Measurements from ENCODE around the gene CFI.

Gene CFI

GRCh38 chr4:109801895-109802319 is at the start of gene CFI:
CFI (minus strand) TSS chr4:109801999; CDS start chr4:109801971, 28 bp downstream.
- Histone ChIP-seq H3K36me3 (ENCODE audit: insufficient read depth, low read length) (no peaks in the 10 kb centered on the region), H3K9me3 (ENCODE audit: control insufficient read depth, insufficient read depth, low read length) (no peaks in the 10 kb centered on the region), H3K9ac (ENCODE audit: low read depth, low read length) (no peak within 1 kb of the TSS), H3K4me1 (ENCODE audit: insufficient read depth, low read length) (no peaks in the 10 kb centered on the region)

- H3K4me1 ChIP-seq (ENCODE audit: insufficient read depth, low read length) = no peaks in the 10 kb centered on the region
- H3K9me3 ChIP-seq (ENCODE audit: control insufficient read depth, insufficient read depth, low read length) = no peaks in the 10 kb centered on the region
- H3K9ac ChIP-seq (ENCODE audit: low read depth, low read length) = no peak overlapping the region
- no peaks in the 10 kb centered on the region for H3K36me3 ChIP-seq (ENCODE audit: insufficient read depth, low read length)
Observed at GRCh38 chr4:109850601-109851000, 48.8 kb upstream of the CFI start.

GRCh38 chr4:109848501-109848900 is 46.7 kb upstream of the CFI start:
- H3K9ac ChIP-seq (ENCODE audit: low read depth, low read length) = no peak overlapping the region
- H3K9me3 ChIP-seq (ENCODE audit: control insufficient read depth, insufficient read depth, low read length) = no peaks in the 10 kb centered on the region
- H3K4me1 ChIP-seq (ENCODE audit: insufficient read depth, low read length) = no peaks in the 10 kb centered on the region
- H3K36me3 ChIP-seq (ENCODE audit: insufficient read depth, low read length) = no peaks in the 10 kb centered on the region

GRCh38 chr4:109847896-109848442 is 46.2 kb upstream of the CFI start, which contains the start of gene LRIT3:
LRIT3 (plus strand) TSS chr4:109848107; CDS start chr4:109848202, 95 bp downstream.
- no peaks in the 10 kb centered on the region for H3K4me1 ChIP-seq (ENCODE audit: insufficient read depth, low read length)

GRCh38 chr4:109846395-109847098 is 44.7 kb upstream of the CFI start:
- no peak overlapping the region for H3K9ac ChIP-seq (ENCODE audit: low read depth, low read length)
- H3K4me1 ChIP-seq (ENCODE audit: insufficient read depth, low read length) = no peaks in the 10 kb centered on the region
- H3K36me3 ChIP-seq (ENCODE audit: insufficient read depth, low read length) = no peaks in the 10 kb centered on the region
- no peaks in the 10 kb centered on the region for H3K9me3 ChIP-seq (ENCODE audit: control insufficient read depth, insufficient read depth, low read length)

More at GRCh38 chr4:109847896-109848442, 46.2 kb upstream of the CFI start, which contains the start of gene LRIT3:
- Histone ChIP-seq H3K9me3 (ENCODE audit: control insufficient read depth, insufficient read depth, low read length) (no peaks in the 10 kb centered on the region), H3K9ac (ENCODE audit: low read depth, low read length) (no peak within 1 kb of the TSS), H3K36me3 (ENCODE audit: insufficient read depth, low read length) (no peaks in the 10 kb centered on the region)

DNA sequence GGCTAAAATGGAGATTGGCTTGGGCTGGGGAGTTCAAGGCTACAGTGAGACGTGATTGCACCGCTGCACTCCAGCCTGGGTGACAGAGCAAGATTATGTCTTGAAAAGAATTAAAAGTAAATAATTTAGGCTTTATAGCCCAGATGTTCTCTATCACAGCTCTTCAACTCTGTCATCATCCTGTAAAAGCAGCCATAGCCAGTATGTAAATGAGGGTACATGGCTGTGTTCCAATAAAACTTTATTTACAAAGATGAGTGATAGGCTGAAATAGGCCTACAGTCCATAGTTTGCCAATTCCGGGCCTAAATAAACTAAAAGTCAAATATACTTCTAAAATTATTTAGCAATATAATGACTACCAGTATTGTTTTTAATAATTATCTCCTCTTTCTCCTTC is 35.2 kb upstream of the CFI start:
- H3K4me1 ChIP-seq (ENCODE audit: insufficient read depth, low read length) = no peaks in the 10 kb centered on the region
- no peaks in the 10 kb centered on the region for H3K36me3 ChIP-seq (ENCODE audit: insufficient read depth, low read length)
- H3K9me3 ChIP-seq (ENCODE audit: control insufficient read depth, insufficient read depth, low read length) = no peaks in the 10 kb centered on the region
- no peak overlapping the region for H3K9ac ChIP-seq (ENCODE audit: low read depth, low read length)

DNA sequence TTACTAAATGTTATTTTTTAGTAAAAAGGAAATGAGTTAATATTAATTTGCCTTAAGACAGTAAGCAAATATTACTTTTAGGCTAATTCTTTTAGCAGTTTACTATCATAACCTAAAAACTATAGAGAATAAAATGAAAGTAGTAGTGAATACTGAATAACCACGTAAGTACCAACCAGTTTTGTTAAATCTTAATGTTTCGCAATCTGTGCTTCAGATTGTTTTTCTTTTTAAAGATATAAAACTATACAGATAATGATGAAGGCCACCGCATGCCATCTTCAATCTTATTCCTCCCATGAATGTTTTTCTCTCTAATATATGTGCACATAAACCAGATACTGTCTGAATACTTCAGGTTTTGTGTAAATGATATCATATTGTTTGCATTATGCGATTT is 32.0 kb upstream of the CFI start:
- H3K9ac ChIP-seq (ENCODE audit: low read depth, low read length) = no peak overlapping the region
- H3K36me3 ChIP-seq (ENCODE audit: insufficient read depth, low read length) = no peaks in the 10 kb centered on the region
- no peaks in the 10 kb centered on the region for H3K9me3 ChIP-seq (ENCODE audit: control insufficient read depth, insufficient read depth, low read length)
- H3K4me1 ChIP-seq (ENCODE audit: insufficient read depth, low read length) = no peaks in the 10 kb centered on the region

- H3K36me3 ChIP-seq (ENCODE audit: insufficient read depth, low read length) = peaks cover 5% of the 10 kb centered on the region; the same call in 1 of the 2 replicates
- H3K9ac ChIP-seq (ENCODE audit: low read depth, low read length) = no peak within 1 kb of the TSS
- H3K4me1 ChIP-seq (ENCODE audit: insufficient read depth, low read length) = no peaks in the 10 kb centered on the region
Observed at GRCh38 chr4:109827672-109828071, 25.9 kb upstream of the CFI start, which contains the start of gene RRH. RRH (plus strand) TSS chr4:109827972; CDS start chr4:109828028, 56 bp downstream.

GRCh38 chr4:109826719-109827118 is 24.9 kb upstream of the CFI start:
- Histone ChIP-seq H3K9ac (ENCODE audit: low read depth, low read length) (no peak overlapping the region), H3K4me1 (ENCODE audit: insufficient read depth, low read length) (no peaks in the 10 kb centered on the region), H3K9me3 (ENCODE audit: control insufficient read depth, insufficient read depth, low read length) (no peaks in the 10 kb centered on the region), H3K36me3 (ENCODE audit: insufficient read depth, low read length) (peaks cover 5% of the 10 kb centered on the region; the same call in 1 of the 2 replicates)

More at GRCh38 chr4:109827672-109828071, 25.9 kb upstream of the CFI start, which contains the start of gene RRH:
- H3K9me3 ChIP-seq (ENCODE audit: control insufficient read depth, insufficient read depth, low read length) = no peaks in the 10 kb centered on the region

DNA sequence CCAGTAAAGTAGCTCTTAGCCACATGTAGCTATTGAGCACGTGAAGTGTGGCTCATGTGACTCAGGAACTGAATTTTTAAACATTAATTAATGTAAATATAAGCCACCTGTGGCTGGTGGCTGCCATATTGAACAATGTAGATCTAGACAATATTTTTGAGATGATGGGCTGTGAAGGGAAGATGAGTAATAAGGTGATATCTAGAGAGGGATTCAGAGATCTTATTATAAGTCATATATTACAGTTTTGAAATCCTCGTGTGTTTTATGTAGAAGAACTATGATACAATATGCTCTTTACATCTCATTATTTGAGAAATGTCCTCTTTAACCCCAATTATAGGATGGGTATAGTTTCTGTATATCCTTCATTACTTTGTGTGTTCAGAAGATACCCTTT is 19.4 kb upstream of the CFI start:
- Histone ChIP-seq H3K9me3 (ENCODE audit: control insufficient read depth, insufficient read depth, low read length) (no peaks in the 10 kb centered on the region), H3K36me3 (ENCODE audit: insufficient read depth, low read length) (peaks cover 5% of the 10 kb centered on the region; the same call in 1 of the 2 replicates)

GRCh38 chr4:109820563-109820962 is 18.8 kb upstream of the CFI start:
- H3K9ac ChIP-seq (ENCODE audit: low read depth, low read length) = no peak overlapping the region
- peaks cover 5% of the 10 kb centered on the region; the same call in 1 of the 2 replicates for H3K36me3 ChIP-seq (ENCODE audit: insufficient read depth, low read length)
- H3K4me1 ChIP-seq (ENCODE audit: insufficient read depth, low read length) = peaks cover 5% of the 10 kb centered on the region; the same call in 1 of the 2 replicates
- no peaks in the 10 kb centered on the region for H3K9me3 ChIP-seq (ENCODE audit: control insufficient read depth, insufficient read depth, low read length)

More for the DNA sequence above, 19.4 kb upstream of the CFI start:
- Histone ChIP-seq H3K4me1 (ENCODE audit: insufficient read depth, low read length) (peaks cover 5% of the 10 kb centered on the region; the same call in 1 of the 2 replicates), H3K9ac (ENCODE audit: low read depth, low read length) (no peak overlapping the region)

GRCh38 chr4:109818268-109818667 is 16.5 kb upstream of the CFI start:
- Histone ChIP-seq H3K4me1 (ENCODE audit: insufficient read depth, low read length) (peaks cover 5% of the 10 kb centered on the region; the same call in 1 of the 2 replicates), H3K9ac (ENCODE audit: low read depth, low read length) (no peak overlapping the region), H3K36me3 (ENCODE audit: insufficient read depth, low read length) (peaks cover 5% of the 10 kb centered on the region; the same call in 1 of the 2 replicates), H3K9me3 (ENCODE audit: control insufficient read depth, insufficient read depth, low read length) (no peaks in the 10 kb centered on the region)

DNA sequence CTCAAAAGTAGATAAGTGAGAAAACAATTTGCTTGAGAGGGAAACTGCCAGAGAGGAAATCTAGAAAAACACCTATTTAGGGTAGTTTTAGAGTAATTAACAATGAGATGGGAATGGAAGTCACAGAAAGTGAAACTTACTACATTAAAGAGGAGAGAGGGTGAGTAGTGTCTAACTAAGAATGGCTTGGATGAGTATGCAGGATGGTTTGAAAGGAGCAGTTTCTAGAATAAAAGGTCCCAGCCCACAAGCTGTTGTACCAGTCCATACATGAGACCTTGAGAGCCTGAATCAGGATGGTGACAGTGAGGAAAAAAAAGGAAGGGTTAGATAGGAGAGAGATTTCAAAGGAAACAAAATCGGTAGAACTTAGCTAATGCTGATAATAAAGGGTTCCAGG is 15.1 kb upstream of the CFI start:
- Histone ChIP-seq H3K9me3 (ENCODE audit: control insufficient read depth, insufficient read depth, low read length) (no peaks in the 10 kb centered on the region), H3K36me3 (ENCODE audit: insufficient read depth, low read length) (no peaks in the 10 kb centered on the region), H3K9ac (ENCODE audit: low read depth, low read length) (peak overlapping the region; percentile 93), H3K4me1 (ENCODE audit: insufficient read depth, low read length) (peaks cover 5% of the 10 kb centered on the region; the same call in 1 of the 2 replicates)

GRCh38 chr4:109816082-109816442 is 14.3 kb upstream of the CFI start:
- Histone ChIP-seq H3K9me3 (ENCODE audit: control insufficient read depth, insufficient read depth, low read length) (no peaks in the 10 kb centered on the region), H3K4me1 (ENCODE audit: insufficient read depth, low read length) (peaks cover 5% of the 10 kb centered on the region; the same call in 1 of the 2 replicates), H3K36me3 (ENCODE audit: insufficient read depth, low read length) (no peaks in the 10 kb centered on the region)

More at GRCh38 chr4:109816082-109816442, 14.3 kb upstream of the CFI start:
- peak overlapping the region; percentile 93 for H3K9ac ChIP-seq (ENCODE audit: low read depth, low read length)

Data from ES-I3 (cell line).